Measurements from ENCODE around the gene UTP25. TPM values are rescaled to one million over a fixed set of nuclear protein-coding genes. Genes with fewer than 3 reads are reported as not detected.

The UTP25 gene
- total and polyA plus RNA-seq, 3 experiments from 2014 or later = 4.9 to 15.2 (median 14.9) TPM

DNA sequence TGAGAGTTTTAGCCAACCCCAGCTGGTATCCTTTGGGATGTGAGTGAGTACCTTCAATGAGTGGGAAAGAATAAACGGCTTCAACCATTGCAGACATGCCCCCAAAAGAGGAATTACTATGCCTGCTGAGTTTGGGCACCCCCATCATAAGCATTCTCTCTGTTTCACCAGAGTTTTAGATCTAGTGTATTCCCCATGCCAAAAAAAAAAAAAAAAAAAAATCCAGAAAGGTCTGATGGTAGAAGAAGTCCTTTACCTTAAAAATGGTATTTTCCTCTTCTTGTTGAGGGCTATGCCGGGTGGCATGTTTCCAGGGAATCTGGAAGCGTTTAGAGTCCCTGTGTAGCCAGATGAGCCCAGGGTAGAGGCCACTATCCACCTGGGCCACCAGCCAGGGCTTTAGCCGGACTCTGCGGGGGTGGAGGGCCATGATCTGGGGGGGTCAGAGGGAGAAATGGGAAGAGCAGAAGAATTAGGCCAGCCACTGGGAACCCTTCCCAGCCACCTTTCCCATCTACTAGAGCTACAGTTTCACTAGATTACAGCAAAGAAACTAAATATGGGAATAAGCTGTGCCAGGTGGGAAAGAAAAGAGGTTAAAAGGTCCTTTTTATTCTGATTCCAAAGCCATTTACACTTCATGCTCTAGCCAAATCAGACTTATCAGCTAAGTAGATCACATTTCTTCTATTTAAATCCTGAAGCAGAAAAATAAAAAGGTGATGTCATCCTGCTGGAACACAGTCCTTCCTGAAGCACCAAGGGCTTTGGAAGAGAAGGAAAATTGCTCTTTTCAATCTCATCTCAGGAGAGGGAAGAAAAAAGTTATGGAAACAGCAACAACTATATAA lies 26.6 kb upstream of the UTP25 start:
- H3K36me3 ChIP-seq (ENCODE audit: insufficient read depth, low read length) = no peaks in the 10 kb centered on the region
- DNase-seq = no peak
- Mint-ChIP-seq H3K4me3 (no peak overlapping the region), H3K27ac (no peak overlapping the region), H3K27me3 (peaks cover 13 to 23% of the 10 kb centered on the region in 2 donors), H3K36me3 (peaks cover 5 to 9% (median 6%) of the 10 kb centered on the region in 3 donors), H3K9me3 (peaks cover 0 to 2% (median 0%) of the 10 kb centered on the region in 5 donors), H3K4me1 (peaks cover 5 to 11% (median 6%) of the 10 kb centered on the region in 3 donors)
- peaks cover 9% of the 10 kb centered on the region for H3K4me1 ChIP-seq (ENCODE audit: insufficient read depth, low read length)
- H3K27me3 ChIP-seq (ENCODE audit: insufficient read depth, low read length, poor library complexity, severe bottlenecking) = no peaks in the 10 kb centered on the region
- no peaks in the 10 kb centered on the region for H3K9me3 ChIP-seq (ENCODE audit: low read length)
- H3K27ac ChIP-seq (ENCODE audit: low read depth, low read length) = no peak overlapping the region
- POLR2A ChIA-PET = interaction anchor here (1.1 kb wide), 1 partner anchor 16 kb away, joined by 3 read pairs; the partner anchor contains the start of gene C1orf74
- no peak overlapping the region for H3K4me3 ChIP-seq (ENCODE audit: low read length)
- CTCF ChIA-PET = no interaction called here

DNA sequence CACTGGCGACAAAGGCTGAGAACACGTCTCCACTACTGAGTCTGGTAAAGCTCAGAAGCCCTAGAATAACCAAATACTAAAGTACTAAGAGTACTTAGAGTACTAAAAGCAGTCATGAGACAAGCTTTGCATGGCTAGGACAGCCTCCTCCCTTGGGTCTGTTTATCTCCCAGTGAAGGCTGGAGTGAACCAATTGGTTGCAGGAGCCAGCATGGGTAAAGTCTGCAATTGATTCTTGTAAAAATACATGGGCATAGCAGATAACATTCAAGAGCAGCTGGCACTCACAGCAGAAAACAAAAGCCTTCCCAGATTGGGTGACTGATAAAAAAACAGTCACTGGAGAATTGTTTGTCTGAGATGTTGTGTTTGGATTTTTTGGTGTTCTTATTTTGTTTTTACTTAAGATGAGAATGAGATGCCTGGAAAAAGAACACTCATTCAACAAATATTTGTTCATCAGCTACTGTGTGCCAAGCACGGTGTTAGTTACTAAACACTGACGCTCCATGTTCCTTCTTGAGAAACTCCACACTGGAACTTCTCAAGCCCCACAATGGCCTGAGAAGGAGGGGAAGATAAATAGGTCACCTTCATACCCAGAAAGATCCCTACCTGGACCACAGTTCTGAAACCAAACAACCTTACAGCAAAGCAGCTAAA lies 25.5 kb upstream of the UTP25 start:
- H3K36me3 ChIP-seq (ENCODE audit: insufficient read depth, low read length) = no peaks in the 10 kb centered on the region
- H3K4me3 ChIP-seq (ENCODE audit: low read length) = no peak overlapping the region
- no peaks in the 10 kb centered on the region for H3K9me3 ChIP-seq (ENCODE audit: low read length)
- H3K27ac ChIP-seq (ENCODE audit: low read depth, low read length) = no peak overlapping the region
- Mint-ChIP-seq H3K4me3 (no peak overlapping the region), H3K4me1 (peaks cover 7 to 13% (median 8%) of the 10 kb centered on the region in 3 donors), H3K9me3 (peaks cover 0 to 2% (median 0%) of the 10 kb centered on the region in 5 donors), H3K27me3 (peaks cover 13 to 17% of the 10 kb centered on the region in 2 donors), H3K36me3 (peaks cover 3 to 7% (median 6%) of the 10 kb centered on the region in 3 donors), H3K27ac (no peak overlapping the region)
- peaks cover 9% of the 10 kb centered on the region for H3K4me1 ChIP-seq (ENCODE audit: insufficient read depth, low read length)
- ChIA-PET POLR2A (interaction anchor here (1.1 kb wide), 1 partner anchor 17 kb away, joined by 3 read pairs; the partner anchor contains the start of gene C1orf74), CTCF (no interaction called here)
- no peak for DNase-seq
- no peaks in the 10 kb centered on the region for H3K27me3 ChIP-seq (ENCODE audit: insufficient read depth, low read length, poor library complexity, severe bottlenecking)

DNA sequence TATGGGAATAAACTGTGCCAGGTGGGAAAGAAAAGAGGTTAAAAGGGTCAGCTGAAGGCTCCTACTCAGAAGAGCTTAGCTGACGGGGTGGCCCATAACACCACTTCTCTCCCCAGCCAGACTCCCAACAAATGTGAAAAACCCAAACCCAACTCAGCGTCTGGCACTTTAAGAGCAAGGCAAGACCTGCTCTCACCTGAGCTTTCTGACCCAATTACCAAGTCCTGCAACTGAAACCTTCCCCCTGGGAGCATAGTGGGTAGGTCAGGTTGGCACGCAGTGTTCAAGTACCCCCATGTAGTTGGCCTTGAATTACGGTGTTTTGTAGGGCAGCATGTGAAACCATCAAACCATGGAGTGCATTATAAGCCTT lies 25.0 kb upstream of the UTP25 start:
- ChIA-PET POLR2A (no interaction called here), CTCF (no interaction called here)
- Histone ChIP-seq H3K9me3 (ENCODE audit: low read length) (no peaks in the 10 kb centered on the region), H3K36me3 (ENCODE audit: insufficient read depth, low read length) (no peaks in the 10 kb centered on the region), H3K4me1 (ENCODE audit: insufficient read depth, low read length) (peaks cover 9% of the 10 kb centered on the region), H3K4me3 (ENCODE audit: low read length) (no peak overlapping the region), H3K27ac (ENCODE audit: low read depth, low read length) (no peak overlapping the region), H3K27me3 (ENCODE audit: insufficient read depth, low read length, poor library complexity, severe bottlenecking) (no peaks in the 10 kb centered on the region)
- Mint-ChIP-seq H3K4me1 (peaks cover 7 to 13% (median 8%) of the 10 kb centered on the region in 3 donors), H3K4me3 (no peak overlapping the region), H3K9me3 (peaks cover 0 to 2% (median 0%) of the 10 kb centered on the region in 5 donors), H3K36me3 (peaks cover 3 to 7% (median 3%) of the 10 kb centered on the region in 3 donors), H3K27ac (no peak overlapping the region), H3K27me3 (peaks cover 12 to 13% of the 10 kb centered on the region in 2 donors)
- DNase-seq = no peak

DNA sequence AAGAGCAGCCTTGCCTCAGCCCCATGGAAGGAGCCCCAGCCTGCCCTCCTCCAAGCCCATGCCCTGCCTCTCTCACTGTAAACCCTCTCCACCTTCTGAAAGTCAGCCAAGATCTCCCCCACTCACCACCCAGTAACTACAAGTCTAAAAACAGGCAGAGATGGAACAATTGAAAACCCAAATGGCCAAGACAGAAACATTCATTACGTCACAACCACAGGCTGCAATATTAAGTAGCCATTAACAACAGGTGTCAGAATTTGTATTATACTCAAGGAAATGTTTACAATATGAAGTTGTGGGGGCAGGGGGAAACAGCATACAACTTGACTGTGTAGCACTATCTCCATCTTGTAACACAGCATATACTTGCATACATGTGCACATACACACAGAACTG lies 24.2 kb upstream of the UTP25 start:
- H3K9me3 ChIP-seq (ENCODE audit: low read length) = no peaks in the 10 kb centered on the region
- Mint-ChIP-seq H3K4me3 (peak overlapping the region in 1 of 7 donors; percentile 6), H3K27ac (no peak overlapping the region)

DNA sequence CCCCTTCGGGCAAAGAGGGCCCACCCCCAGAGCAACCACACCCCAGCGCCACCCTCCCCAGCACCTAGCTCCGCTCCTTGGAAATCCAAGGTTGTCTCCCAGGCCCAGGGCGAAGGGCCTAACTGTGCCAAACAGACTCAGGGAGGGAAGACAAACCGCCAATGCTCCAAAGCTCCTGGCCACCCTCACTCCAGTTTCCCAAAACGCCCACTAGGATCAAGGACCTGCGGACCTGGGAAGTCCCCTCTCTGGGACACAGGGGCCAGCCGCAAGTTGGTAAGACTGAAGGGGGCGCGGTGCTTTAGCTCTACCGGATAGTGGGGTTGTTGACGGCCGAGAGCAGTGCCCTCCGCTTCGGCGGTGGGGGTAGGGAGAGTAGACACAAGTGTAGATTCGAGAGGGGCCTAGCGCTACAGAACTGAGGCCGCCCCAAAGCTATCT lies 22.4 kb upstream of the UTP25 start:
- peaks cover 0 to 4% (median 3%) of the 10 kb centered on the region in 3 donors for H3K36me3 Mint-ChIP-seq
- H3K27ac Mint-ChIP-seq = peak overlapping the region in 4 of 8 donors; percentile 29 to 95 (median 62)
- H3K9me3 Mint-ChIP-seq = peaks cover 0 to 2% (median 0%) of the 10 kb centered on the region in 5 donors
- H3K4me1 Mint-ChIP-seq = peaks cover 7 to 13% (median 8%) of the 10 kb centered on the region in 3 donors
- Histone ChIP-seq H3K36me3 (ENCODE audit: insufficient read depth, low read length) (no peaks in the 10 kb centered on the region), H3K27me3 (ENCODE audit: insufficient read depth, low read length, poor library complexity, severe bottlenecking) (no peaks in the 10 kb centered on the region), H3K9me3 (ENCODE audit: low read length) (no peaks in the 10 kb centered on the region), H3K27ac (ENCODE audit: low read depth, low read length) (no peak overlapping the region), H3K4me3 (ENCODE audit: low read length) (peak overlapping the region; percentile 42), H3K4me1 (ENCODE audit: insufficient read depth, low read length) (peaks cover 9% of the 10 kb centered on the region)
- CTCF ChIA-PET = interaction anchor here (0.8 to 5.7 kb wide), 5 partner anchors 18 to 57 kb away, joined by 3 to 43 read pairs (median 4); no protein-coding TSS in a partner anchor
- H3K27me3 Mint-ChIP-seq = peaks cover 7 to 10% of the 10 kb centered on the region in 2 donors
- DNase-seq = no peak
- POLR2A ChIA-PET = interaction anchor here (1.7 to 2.1 kb wide), 2 partner anchors 20 to 37 kb away, joined by 7 to 8 read pairs; partner anchors contain the start of gene C1orf74
- H3K4me3 Mint-ChIP-seq = peak overlapping the region in 5 of 7 donors; percentile 85 to 98 (median 93)

More for the DNA sequence above, 24.2 kb upstream of the UTP25 start:
- Histone ChIP-seq H3K36me3 (ENCODE audit: insufficient read depth, low read length) (no peaks in the 10 kb centered on the region), H3K27ac (ENCODE audit: low read depth, low read length) (no peak overlapping the region), H3K4me3 (ENCODE audit: low read length) (no peak overlapping the region), H3K27me3 (ENCODE audit: insufficient read depth, low read length, poor library complexity, severe bottlenecking) (no peaks in the 10 kb centered on the region), H3K4me1 (ENCODE audit: insufficient read depth, low read length) (peaks cover 9% of the 10 kb centered on the region)
- H3K4me1 Mint-ChIP-seq = peaks cover 7 to 13% (median 8%) of the 10 kb centered on the region in 3 donors
- H3K27me3 Mint-ChIP-seq = peaks cover 10 to 11% of the 10 kb centered on the region in 2 donors
- ChIA-PET POLR2A (no interaction called here), CTCF (no interaction called here)
- DNase-seq = no peak
- peaks cover 0 to 2% (median 0%) of the 10 kb centered on the region in 5 donors for H3K9me3 Mint-ChIP-seq
- H3K36me3 Mint-ChIP-seq = peaks cover 0 to 7% (median 3%) of the 10 kb centered on the region in 3 donors

DNA sequence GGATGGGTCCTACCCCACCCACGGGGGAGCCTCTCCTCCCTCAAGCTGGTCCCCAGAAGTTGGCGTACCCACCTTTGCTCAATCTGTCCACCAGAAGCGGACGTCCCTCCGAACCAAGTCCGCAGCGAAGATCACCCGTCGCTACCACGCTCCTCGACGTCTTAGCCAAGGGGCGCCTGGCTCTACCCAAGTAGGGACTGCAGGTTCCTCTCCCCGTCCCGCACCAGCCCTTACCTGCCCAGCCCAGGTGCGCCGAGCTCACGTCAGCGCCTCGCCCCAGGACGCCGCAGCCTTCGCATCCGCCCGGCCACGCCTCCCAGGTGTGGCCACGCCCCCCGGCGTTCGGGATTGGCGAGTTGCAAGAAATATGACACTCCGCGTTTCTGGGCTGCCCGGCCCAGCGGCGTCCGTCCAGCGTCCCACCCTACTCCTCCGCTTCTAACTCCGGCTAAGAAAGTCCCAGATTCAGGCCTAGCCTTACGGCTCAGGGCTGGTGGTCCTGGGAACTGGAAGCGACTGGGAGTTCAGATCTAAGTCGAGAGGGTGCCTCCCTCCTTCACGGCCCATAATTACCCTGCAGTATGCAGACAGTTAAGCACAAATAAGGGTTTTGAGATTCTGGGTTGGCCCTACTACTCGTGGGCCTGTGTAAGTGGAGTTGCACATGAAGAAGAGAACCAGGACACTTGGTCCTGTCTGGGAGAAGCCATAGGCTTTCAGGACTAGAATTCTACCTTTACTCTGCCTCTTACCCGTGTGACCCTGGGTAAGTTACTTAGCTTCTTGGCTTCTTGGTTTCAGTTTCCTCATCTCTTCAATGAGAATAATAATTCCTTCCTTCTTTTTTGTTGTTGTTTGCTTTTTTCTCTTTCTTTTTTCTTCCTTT lies 21.7 kb upstream of the UTP25 start, which contains the start of gene IRF6:
Gene IRF6 (minus strand): TSS at position 268 of the 886 bp plus-strand sequence. CDS start 4,729 bp downstream, outside the sequence.
- CTCF ChIA-PET = interaction anchor here (1.2 to 5.7 kb wide), 7 partner anchors 13 to 58 kb away, joined by 3 to 43 read pairs (median 4); partner anchors contain the start of gene C1orf74
- Mint-ChIP-seq H3K4me3 (peak within 1 kb of the TSS; percentile 85 to 98 (median 93)), H3K4me1 (peaks cover 7 to 13% (median 8%) of the 10 kb centered on the region in 3 donors), H3K27ac (peak within 1 kb of the TSS in 7 of 8 donors; percentile 49 to 96 (median 93)), H3K9me3 (peaks cover 0 to 2% (median 0%) of the 10 kb centered on the region in 5 donors), H3K27me3 (peaks cover 2 to 10% of the 10 kb centered on the region in 2 donors), H3K36me3 (peaks cover 0 to 4% (median 1%) of the 10 kb centered on the region in 3 donors)
- DNase-seq = peak; percentile 57 to 87 (median 71)
- Histone ChIP-seq H3K4me1 (ENCODE audit: insufficient read depth, low read length) (peaks cover 9% of the 10 kb centered on the region), H3K27me3 (ENCODE audit: insufficient read depth, low read length, poor library complexity, severe bottlenecking) (no peaks in the 10 kb centered on the region), H3K4me3 (ENCODE audit: low read length) (peak within 1 kb of the TSS; percentile 42), H3K27ac (ENCODE audit: low read depth, low read length) (peak within 1 kb of the TSS; percentile 52), H3K36me3 (ENCODE audit: insufficient read depth, low read length) (no peaks in the 10 kb centered on the region), H3K9me3 (ENCODE audit: low read length) (no peaks in the 10 kb centered on the region)
- POLR2A ChIA-PET = interaction anchor here (1.7 to 2.1 kb wide), 2 partner anchors 21 to 38 kb away, joined by 7 to 8 read pairs; partner anchors contain the start of gene C1orf74

DNA sequence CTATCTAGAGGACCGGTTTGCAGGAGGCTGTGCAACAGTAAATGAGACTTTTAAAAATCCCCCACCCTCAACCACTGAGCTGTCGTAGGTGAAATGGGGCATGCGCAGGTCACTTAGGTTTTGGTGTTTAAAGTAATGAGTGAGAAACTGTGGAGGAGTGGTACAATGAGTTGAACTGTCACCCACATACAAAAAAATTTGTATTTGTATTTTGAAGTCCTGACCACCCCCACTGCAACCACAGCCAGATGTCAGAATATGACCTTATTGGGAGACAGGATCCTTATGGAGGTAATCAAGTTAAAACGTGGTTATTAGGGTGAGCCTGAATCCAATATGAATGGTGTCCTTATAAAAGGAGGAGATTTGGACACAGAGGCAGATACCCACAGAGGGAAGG lies 20.3 kb upstream of the UTP25 start:
- Mint-ChIP-seq H3K4me1 (peaks cover 7 to 13% (median 8%) of the 10 kb centered on the region in 3 donors), H3K36me3 (peaks cover 0 to 1% (median 1%) of the 10 kb centered on the region in 3 donors), H3K27me3 (peaks cover 2% of the 10 kb centered on the region in 2 donors), H3K9me3 (peaks cover 0 to 2% (median 0%) of the 10 kb centered on the region in 5 donors), H3K4me3 (no peak overlapping the region), H3K27ac (no peak overlapping the region)
- Histone ChIP-seq H3K4me1 (ENCODE audit: insufficient read depth, low read length) (peaks cover 9% of the 10 kb centered on the region), H3K36me3 (ENCODE audit: insufficient read depth, low read length) (no peaks in the 10 kb centered on the region), H3K27me3 (ENCODE audit: insufficient read depth, low read length, poor library complexity, severe bottlenecking) (no peaks in the 10 kb centered on the region), H3K9me3 (ENCODE audit: low read length) (no peaks in the 10 kb centered on the region), H3K4me3 (ENCODE audit: low read length) (no peak overlapping the region), H3K27ac (ENCODE audit: low read depth, low read length) (no peak overlapping the region)
- DNase-seq = no peak
- CTCF ChIA-PET = interaction anchor here (0.6 to 5.7 kb wide), 4 partner anchors 15 to 41 kb away, joined by 3 to 43 read pairs (median 4); partner anchors contain the start of gene UTP25
- POLR2A ChIA-PET = interaction anchor here (0.7 to 1.0 kb wide), 2 partner anchors 35 to 52 kb away, joined by 4 to 6 read pairs; no protein-coding TSS in a partner anchor
